Neural cell (in vitro differentiated cells): ENCODE data around the gene DNMT3A. TPM values are rescaled to one million over a fixed set of nuclear protein-coding genes. Genes with fewer than 3 reads are reported as not detected.

Experiments used
- H2AFZ ChIP-seq: fragments of 200-600, 300-800 bp; sonication (generic), shearing (Covaris generic); 2 replicates; pipeline ENCODE4 v1.6.0; 2014; ENCODE audit warnings: low read depth, mild to moderate bottlenecking, antibody characterized with exemption, low read length, moderate library complexity
- H3F3A ChIP-seq: fragments of 200-600 bp; shearing (Covaris generic); 2 replicates; pipeline ENCODE4 v1.6.1; 2016; ENCODE audit warnings: mild to moderate bottlenecking, moderate library complexity, mixed read lengths, antibody characterized with exemption, low read length; ENCODE audit not compliant: insufficient read depth, poor library complexity, severe bottlenecking
- H3K27ac ChIP-seq: fragments of 200-600, 300-800 bp; sonication (generic), shearing (Covaris generic); 2 replicates; pipeline ENCODE4 v1.5.1; 2014; ENCODE audit warnings: mild to moderate bottlenecking, low read length, moderate library complexity
- H3K27me3 ChIP-seq: fragments of 300-800, 200-600 bp; sonication (generic), shearing (Covaris generic); 2 replicates; pipeline ENCODE4 v1.6.0; 2014; ENCODE audit warnings: mild to moderate bottlenecking, low read depth, low read length, moderate library complexity; ENCODE audit not compliant: insufficient read depth
- H3K36me3 ChIP-seq: fragments of 300-800, 200-600 bp; sonication (generic), shearing (Covaris generic); 2 replicates; pipeline ENCODE4 v1.5.1; 2014; ENCODE audit warnings: mild to moderate bottlenecking, antibody characterized with exemption, low read length, moderate library complexity; ENCODE audit not compliant: insufficient read depth
- H3K4me2 ChIP-seq: fragments of 300-800, 200-600 bp; sonication (generic), shearing (Covaris generic); 2 replicates; pipeline ENCODE4 v1.6.0; 2014; ENCODE audit warnings: mild to moderate bottlenecking, low read length
- H3K4me3 ChIP-seq: fragments of 300-800, 200-600 bp; sonication (generic), shearing (Covaris generic); 2 replicates; pipeline ENCODE4 v1.5.1; 2014; ENCODE audit warnings: mild to moderate bottlenecking, low read length, moderate library complexity
- H3K79me2 ChIP-seq: fragments of 200-600 bp; shearing (Covaris generic); replicated peaks from 2 replicates; pipeline ENCODE4 v1.6.0; 2014; ENCODE audit warnings: mild to moderate bottlenecking, low read length, moderate library complexity; ENCODE audit not compliant: insufficient read depth
- H3K9ac ChIP-seq: fragments of 300-800, 200-600 bp; sonication (generic), shearing (Covaris generic); 2 replicates; pipeline ENCODE4 v1.6.1; 2016; ENCODE audit warnings: mild to moderate bottlenecking, low read length, mixed read lengths
- H3K9me2 ChIP-seq: fragments of 200-600 bp; shearing (Covaris generic); 2 replicates; pipeline ENCODE4 v1.6.1; 2016; ENCODE audit warnings: mild to moderate bottlenecking, low read length, mixed read lengths; ENCODE audit not compliant: insufficient read depth
- H3K9me3 ChIP-seq: fragments of 200-600, 300-800 bp; sonication (generic), shearing (Covaris generic); 2 replicates; pipeline ENCODE4 v1.6.1; 2016; ENCODE audit warnings: mild to moderate bottlenecking, mixed run types, low read length, moderate library complexity, mixed read lengths
- H4K20me1 ChIP-seq: fragments of 200-600 bp; shearing (Covaris generic); 2 replicates; pipeline ENCODE4 v1.6.1; 2016; ENCODE audit warnings: mild to moderate bottlenecking, mixed run types; ENCODE audit not compliant: insufficient read depth
- CTCF ChIP-seq: fragments of 450-650 bp; IDR thresholded peaks from 2 replicates; pipeline ENCODE4 v1.5.1; 2014; ENCODE audit warnings: antibody characterized with exemption, mild to moderate bottlenecking, moderate library complexity; ENCODE audit not compliant: poor library complexity, severe bottlenecking
- EP300 ChIP-seq: fragments of 450-650 bp; conservative IDR thresholded peaks from 2 replicates; pipeline ENCODE4 v1.6.1; 2014; ENCODE audit warnings: antibody characterized with exemption, mild to moderate bottlenecking, moderate library complexity; ENCODE audit not compliant: poor library complexity, severe bottlenecking
- EZH2 ChIP-seq: fragments of 200-600, 300-800 bp; shearing (Covaris generic), sonication (generic); IDR thresholded peaks from 2 replicates; pipeline ENCODE4 v1.6.1; 2014; ENCODE audit warnings: antibody characterized with exemption, low read length, borderline replicate concordance, mild to moderate bottlenecking; ENCODE audit not compliant: insufficient read depth, poor library complexity, severe bottlenecking
- MXI1 ChIP-seq: fragments of 450-650 bp; conservative IDR thresholded peaks from 2 replicates; pipeline ENCODE4 v1.6.1; 2014; ENCODE audit warnings: antibody characterized with exemption, mild to moderate bottlenecking; ENCODE audit not compliant: poor library complexity, severe bottlenecking
- POLR2AphosphoS5 ChIP-seq: IDR thresholded peaks from 2 replicates; pipeline ENCODE4 v1.6.1; 2012
- RAD21 ChIP-seq: fragments of 450-650 bp; conservative IDR thresholded peaks from 2 replicates; pipeline ENCODE4 v1.6.1; 2014; ENCODE audit warnings: antibody characterized with exemption, mild to moderate bottlenecking, moderate library complexity
- REST ChIP-seq: IDR thresholded peaks from 2 replicates; pipeline ENCODE4 v1.6.1; 2012; ENCODE audit warnings: borderline replicate concordance
- SMC3 ChIP-seq: fragments of 450-650 bp; conservative IDR thresholded peaks from 2 replicates; pipeline ENCODE4 v1.6.1; 2014; ENCODE audit warnings: antibody characterized with exemption, mild to moderate bottlenecking, moderate library complexity; ENCODE audit not compliant: poor library complexity
- TAF1 ChIP-seq: IDR thresholded peaks from 2 replicates; pipeline ENCODE4 v1.6.1; 2012; ENCODE audit warnings: low read depth
- polyA plus RNA-seq: library from polyadenylated mRNA; depleted of rRNA; stranded (reverse); fragments of >200 nt; gene quantifications from 2 replicates; pipeline ENCODE4 v1.2.3, GENCODE V29; 2014

Gene DNMT3A
- polyA plus RNA-seq, 1 donor from 2014 or later, result 33.0 TPM

- TF ChIP-seq MXI1, result no peak
- TF ChIP-seq POLR2AphosphoS5, result no peak
- no peak for TF ChIP-seq TAF1
- no peak for TF ChIP-seq EZH2
- Histone ChIP-seq H3F3A (no peaks in the 10 kb centered on the region), H3K9me3 (no peaks in the 10 kb centered on the region), H3K9me2 (no peaks in the 10 kb centered on the region), H3K36me3 (no peaks in the 10 kb centered on the region), H3K27me3 (no peaks in the 10 kb centered on the region), H3K4me2 (no peak overlapping the region), H4K20me1 (no peaks in the 10 kb centered on the region), H3K27ac (no peak overlapping the region), H3K9ac (no peak overlapping the region), H2AFZ (no peak overlapping the region), H3K79me2 (peaks cover 28% of the 10 kb centered on the region), H3K4me3 (no peak overlapping the region)
Observed at GRCh38 chr2:25247792-25248512, 93.8 kb downstream of the DNMT3A start.

DNA sequence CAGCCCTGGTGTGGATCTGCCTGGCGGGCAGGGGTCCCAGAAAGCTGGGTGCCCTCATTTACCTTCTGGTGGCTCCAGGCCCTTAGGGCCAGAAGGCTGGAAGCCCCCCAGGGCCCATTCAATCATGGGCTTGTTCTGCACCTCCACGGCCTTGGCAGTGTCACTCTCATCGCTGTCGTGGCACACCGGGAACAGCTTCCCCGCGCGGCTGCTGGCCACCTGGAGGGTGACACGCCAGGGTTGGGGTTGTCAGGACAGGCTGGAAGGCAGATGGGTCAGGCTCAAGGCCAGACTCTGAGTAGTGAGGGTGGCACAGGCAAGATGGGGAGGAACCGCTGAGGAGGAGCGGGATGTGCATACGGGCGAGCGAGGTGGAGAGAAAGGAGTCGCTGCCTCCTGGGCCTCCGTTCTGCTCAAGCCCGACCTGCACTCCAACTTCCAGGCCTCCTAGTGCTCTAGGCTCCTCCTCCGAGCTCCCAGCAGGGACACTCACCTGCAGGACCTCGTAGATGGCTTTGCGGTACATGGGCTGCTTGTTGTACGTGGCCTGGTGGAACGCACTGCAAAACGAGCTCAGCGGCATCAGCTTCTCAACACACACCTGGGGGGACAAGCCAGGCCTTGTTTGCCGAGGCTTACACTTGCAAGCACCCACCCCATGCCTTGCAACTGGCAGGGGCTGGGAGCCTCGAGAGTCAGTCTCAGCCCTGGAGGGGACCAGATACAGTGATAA, 95.0 kb downstream of the DNMT3A start:
- Histone ChIP-seq H3K79me2 (peaks cover 27% of the 10 kb centered on the region), H3K9me3 (no peaks in the 10 kb centered on the region), H3K4me3 (no peak overlapping the region), H3K9ac (no peak overlapping the region), H3K27me3 (no peaks in the 10 kb centered on the region), H3K9me2 (no peaks in the 10 kb centered on the region), H3K4me2 (no peak overlapping the region), H3K36me3 (no peaks in the 10 kb centered on the region), H3K27ac (no peak overlapping the region), H3F3A (no peaks in the 10 kb centered on the region), H4K20me1 (no peaks in the 10 kb centered on the region), H2AFZ (no peak overlapping the region)
- TF ChIP-seq MXI1 (no peak), RAD21 (no peak), TAF1 (no peak), SMC3 (no peak), CTCF (no peak)

DNA sequence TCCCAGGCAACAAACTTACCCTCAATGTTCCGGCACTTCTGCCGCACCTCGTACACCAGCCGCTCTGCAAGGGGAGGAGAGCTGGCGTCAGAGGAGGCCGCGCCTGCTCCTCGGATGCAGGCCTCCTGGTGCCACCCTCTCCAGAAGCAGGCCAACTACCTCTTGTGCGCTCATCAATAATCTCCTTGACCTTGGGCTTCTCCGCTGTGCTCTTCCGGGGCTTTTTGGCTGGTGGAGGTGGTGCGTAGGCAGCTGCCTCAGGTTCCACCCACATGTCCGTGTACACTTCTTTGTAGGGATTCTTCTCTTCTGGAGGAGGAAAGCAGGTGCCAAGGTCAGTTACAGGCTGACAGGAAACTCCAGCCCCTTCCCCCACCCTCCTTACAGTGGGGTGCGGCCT, 95.7 kb downstream of the DNMT3A start:
- Histone ChIP-seq H3K4me3 (no peak overlapping the region), H3K9me3 (no peaks in the 10 kb centered on the region), H3K9ac (no peak overlapping the region), H4K20me1 (no peaks in the 10 kb centered on the region), H3F3A (no peaks in the 10 kb centered on the region), H3K4me2 (no peak overlapping the region), H3K79me2 (peaks cover 21% of the 10 kb centered on the region), H3K36me3 (no peaks in the 10 kb centered on the region), H2AFZ (no peak overlapping the region), H3K9me2 (no peaks in the 10 kb centered on the region), H3K27ac (no peak overlapping the region), H3K27me3 (no peaks in the 10 kb centered on the region)
- TF ChIP-seq REST (no peak), RAD21 (no peak), EP300 (no peak), SMC3 (no peak), TAF1 (no peak), CTCF (no peak), MXI1 (no peak), POLR2AphosphoS5 (no peak), EZH2 (no peak)
